ENCODE measurements around the gene CYP1A2.

DNA sequence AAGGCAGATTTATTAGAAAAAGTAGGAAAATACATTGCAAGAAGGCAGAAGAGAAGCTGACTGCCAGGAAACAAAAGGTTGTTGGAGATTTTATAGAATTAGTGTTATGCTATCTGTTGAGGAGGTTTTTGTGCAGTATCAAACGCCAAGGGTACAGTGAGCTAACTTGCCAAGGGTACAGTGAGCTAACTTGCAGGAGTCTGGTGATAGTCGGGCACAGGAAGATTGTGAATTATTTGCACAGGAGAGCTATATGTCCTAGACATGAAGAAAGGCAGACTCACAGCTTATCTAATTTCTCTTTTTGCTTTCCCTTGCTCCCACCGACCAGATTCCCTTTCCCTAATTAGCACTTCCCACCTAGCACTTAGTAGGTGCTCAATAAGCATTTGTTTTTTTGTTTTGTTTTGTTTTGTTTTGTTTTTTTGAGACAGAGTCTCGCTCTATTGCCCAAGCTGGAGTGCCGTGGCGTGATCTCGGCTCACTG lies 30.6 kb downstream of the CYP1A2 start:
- TF ChIP-seq POLR2AphosphoS5 (IDR thresholded peaks at IDR 0.05; ENCODE audit: low read depth, low read length) (no peak), POLR2A (IDR thresholded peaks at IDR 0.05; ENCODE audit: low read depth, low read length) (no peak), TAF1 (IDR thresholded peaks at IDR 0.05; ENCODE audit: low read depth, low read length) (no peak)
